Breast epithelium (tissue), 3 donors: ENCODE measurements around the gene ADCY1.
"Not testable (repeated sequence)": the region's sequence is repeated elsewhere in the genome, so short reads cannot be mapped to it uniquely, and the experiment has no call there.

ENCODE experiments used
- CTCF ChIP-seq, 3 donors: fragments of 450-650 bp; IDR thresholded peaks; one replicate each; pipeline ENCODE4 v1.5.1; 2016 to 2017; ENCODE audit warnings: antibody characterized with exemption in 3 of 3, mild to moderate bottlenecking in 3 of 3, moderate library complexity in 3 of 3
- POLR2AphosphoS5 ChIP-seq, 3 donors: sonication (generic); formaldehyde crosslinking; IDR thresholded peaks; one replicate each; pipeline ENCODE4 v1.6.1; 2017; ENCODE audit warnings: antibody characterized with exemption in 3 of 3

- TF ChIP-seq POLR2AphosphoS5, CTCF (IDR thresholded peaks at IDR 0.05): not testable (repeated sequence)
Observed at GRCh38 chr7:45545105-45545710, 29.0 kb upstream of the ADCY1 start.
